Fibroblast of skin of scalp (primary cell): ENCODE data around the gene LSM3.

Experiments used
- DNase-seq: peaks from one replicate; pipeline ENCODE4 v3.0.0-alpha.2; 2013

LSM3 gene

DNA sequence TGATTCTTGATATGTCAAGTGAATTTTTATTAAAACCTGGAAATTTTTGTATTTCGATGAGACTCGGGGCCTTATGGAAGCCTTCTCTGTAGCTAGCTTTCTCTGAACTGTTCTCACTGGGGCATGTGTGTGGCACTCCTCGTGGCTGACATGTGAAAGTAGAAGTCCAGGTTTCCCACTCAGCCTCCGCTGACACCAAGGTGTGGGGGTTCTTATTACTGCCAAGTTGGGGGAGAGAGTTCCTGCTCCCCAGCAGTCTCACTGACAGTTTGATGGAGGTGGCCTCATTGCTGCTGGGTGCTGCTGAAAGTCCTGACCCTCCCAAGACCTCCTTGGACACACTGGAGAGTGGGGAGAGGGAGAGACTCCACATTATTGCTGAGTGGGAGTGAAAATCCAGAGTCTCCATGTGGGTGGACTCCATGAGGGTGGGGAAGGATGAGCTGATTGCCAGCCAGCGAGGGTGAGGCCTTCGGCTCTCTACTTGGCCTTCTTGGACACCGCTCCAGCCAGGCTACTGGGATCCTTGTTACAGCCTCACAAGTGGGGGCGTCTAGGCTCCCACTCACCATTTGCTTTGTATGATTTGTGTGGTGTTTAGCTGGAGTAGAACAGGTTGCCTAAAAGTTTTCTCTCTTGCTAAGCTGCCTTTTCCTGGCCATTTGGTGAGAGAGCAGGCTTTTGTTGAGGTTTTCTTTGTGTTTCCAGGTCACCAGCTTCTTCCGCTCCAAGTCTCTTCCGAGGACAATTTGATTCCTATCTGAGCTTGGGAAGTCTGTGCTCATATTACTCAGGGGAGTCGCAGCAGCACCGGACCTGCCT lies 64.1 kb downstream of the LSM3 start:
- DNase-seq: no peak

DNA sequence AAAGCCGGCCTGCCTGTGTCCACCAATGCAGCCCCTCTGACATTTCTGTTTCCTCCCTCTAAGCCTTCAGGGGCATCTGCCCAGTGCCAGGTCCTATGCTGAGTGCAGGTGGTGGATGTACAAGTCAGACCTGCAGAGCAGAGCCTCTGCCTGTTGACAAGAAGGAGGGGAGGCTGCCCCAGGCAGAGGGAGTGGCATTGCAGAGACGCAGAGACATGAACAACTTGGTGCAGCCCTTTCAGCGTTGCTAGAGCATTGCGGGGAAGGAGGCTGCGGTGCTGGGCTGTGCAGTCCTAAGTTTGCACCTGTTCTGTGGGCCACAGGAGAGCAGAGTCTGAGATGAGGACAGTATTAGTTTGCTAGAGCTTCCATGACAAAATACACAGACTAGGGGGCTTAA lies 65.2 kb downstream of the LSM3 start:
- no peak for DNase-seq

DNA sequence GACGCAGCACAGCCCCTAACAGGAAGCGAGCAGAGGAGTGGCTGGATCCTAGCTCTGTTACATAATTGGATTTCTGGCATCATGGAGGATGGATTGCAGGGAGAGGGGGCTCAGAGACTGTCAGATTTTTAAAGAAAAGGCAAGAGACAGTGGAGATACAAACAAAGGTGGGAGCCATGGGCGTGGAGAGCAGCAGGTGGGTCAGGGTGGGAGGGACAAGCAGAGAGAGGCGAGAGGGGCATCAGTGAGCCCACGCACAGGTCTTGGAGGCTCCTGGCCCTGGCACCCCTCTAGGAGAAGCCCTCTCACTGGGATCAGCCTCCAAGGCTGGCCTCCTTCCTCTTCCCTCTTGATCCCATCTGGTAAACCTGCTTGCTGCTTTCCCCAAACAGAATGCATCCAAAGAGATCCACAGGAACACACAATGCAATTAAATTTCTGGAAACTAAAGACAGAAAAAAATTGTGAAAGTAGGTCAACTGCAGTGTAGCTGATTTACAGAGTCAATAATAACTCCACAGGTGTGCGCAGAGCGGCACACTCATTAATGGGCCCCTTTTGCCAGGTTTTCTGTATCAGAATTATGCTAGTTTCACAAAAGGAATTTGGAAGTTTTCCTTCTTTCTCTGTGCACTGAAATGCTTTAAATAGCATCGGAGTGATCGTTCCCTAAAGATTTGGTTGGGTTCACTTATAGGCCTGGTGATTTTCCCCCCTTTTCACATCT lies 66.1 kb downstream of the LSM3 start:
- no peak for DNase-seq

DNA sequence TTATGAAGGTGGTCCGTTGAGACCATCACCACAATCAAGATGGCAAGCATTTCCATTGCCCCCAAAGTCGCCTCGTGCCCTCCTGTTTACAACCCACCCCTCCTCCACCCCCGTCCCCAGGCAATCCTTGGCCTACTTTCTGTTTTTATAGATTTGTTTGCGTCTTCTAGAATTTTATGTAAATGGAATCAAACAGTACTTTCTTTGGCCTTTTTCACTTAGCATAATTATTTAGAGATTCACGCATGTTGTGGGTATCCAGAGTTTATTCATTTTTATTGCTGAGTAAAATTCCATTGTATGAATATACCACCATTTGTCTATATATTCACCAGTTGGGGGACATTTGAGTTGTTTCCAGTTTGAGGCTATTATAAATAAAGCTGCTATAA lies 66.6 kb downstream of the LSM3 start:
- DNase-seq: no peak

DNA sequence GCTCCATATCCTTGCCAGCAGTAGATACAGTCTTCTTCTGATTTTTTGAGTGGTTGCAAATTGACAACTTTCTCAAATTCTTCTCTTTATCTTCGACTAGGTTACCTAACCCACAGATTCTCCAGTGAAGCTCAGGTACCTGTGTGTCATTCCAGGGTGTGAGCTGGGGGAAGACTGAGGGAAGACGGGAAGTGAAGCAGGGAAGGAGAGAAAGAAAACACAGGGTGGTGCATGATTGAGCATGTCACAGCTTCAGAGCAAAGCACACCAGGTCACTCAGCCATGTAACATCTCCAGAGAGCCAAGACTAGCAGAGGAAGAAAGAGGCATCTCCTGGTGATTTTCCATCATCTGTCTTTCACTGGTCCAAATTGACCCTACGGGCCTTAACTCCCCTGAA lies 67.2 kb downstream of the LSM3 start:
- no peak for DNase-seq

DNA sequence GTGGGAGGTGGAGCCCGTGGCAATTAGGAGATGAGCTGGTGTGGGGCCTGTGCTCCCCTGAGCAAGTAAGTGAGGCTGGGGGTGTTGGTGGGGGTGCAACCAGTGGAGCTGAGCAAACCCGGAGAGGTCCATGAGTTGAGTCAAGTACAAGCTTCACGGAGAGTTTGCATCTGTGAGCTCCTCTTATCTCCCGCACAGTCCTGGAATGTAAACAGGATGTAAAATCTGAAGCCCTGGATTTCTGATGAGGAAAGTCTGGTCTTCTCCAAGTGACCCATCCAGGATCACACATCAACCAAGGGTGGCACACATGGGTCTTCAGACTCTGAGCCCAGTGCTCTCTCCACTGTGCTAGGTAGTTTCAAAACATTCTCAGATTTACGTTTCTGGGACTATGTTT lies 67.8 kb downstream of the LSM3 start:
- no peak for DNase-seq

DNA sequence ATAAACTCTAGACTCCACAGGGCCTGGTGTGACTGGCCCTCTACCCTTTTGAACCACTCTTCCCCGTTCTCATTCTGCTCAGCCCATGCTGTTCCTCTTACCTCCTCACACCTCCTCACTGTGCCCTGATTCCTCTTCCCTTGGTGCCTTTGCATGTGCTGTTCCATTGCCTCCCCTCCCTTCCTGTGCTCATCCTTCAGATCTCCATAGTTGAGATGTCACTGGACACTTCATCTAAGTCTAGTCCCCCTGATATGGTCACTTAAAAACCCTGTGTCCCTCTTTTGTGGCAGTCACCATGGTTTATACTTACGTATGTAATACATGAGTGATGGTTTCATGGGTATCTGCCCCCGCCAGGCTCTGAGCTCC lies 69.8 kb downstream of the LSM3 start:
- DNase-seq: no peak

DNA sequence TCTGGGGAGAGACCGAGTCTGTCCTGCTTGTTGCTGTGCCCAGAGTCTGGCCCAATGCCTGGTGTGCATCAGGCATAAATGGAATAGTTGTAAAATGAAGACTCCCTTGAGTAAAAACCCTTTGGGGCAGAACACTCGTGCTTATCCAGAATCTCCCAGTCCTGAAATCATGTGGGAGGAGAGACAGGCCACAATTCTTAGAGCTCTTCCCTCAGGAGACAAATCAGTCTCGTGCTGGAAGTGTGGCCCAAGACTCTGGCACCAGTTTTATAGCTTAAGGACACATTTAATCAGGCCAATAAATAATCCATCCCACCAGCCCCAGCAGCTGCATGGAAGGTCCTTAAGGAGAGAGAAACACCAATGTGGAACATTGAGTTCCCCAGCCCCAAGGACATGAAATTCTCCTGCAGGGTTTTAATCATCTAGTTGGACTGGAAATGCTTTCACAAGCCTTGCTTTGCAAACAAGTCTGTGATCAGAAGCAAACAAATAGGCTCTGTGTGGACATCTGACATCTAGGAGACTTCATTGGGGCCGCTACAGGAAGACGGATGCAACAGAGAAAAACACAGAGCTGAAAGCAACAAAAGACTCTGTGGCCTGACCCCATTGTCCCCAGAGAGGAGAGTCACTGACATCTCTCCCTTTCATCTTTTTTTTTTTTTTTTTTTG lies 70.4 kb downstream of the LSM3 start:
- no peak for DNase-seq
